Heart left ventricle (tissue), 13 donors: ENCODE measurements around the gene FLG2.

Experiments
- POLR2A ChIP-seq, 2 donors: fragments of 450-650 bp; IDR thresholded peaks; one replicate each; pipeline ENCODE4 v1.6.1; 2017; ENCODE audit warnings: antibody characterized with exemption in 2 of 2, mild to moderate bottlenecking in 2 of 2, moderate library complexity in 2 of 2
- TF ChIP-seq, protein P1 (sequence below), 12 donors: fragments of 200-600 bp; sonication (generic) in 4 of 12; IDR thresholded peaks; one replicate each; pipeline versions ENCODE4 v1.5.0 to v1.8.0; 2018 to 2022; ENCODE audit warnings: antibody characterized with exemption in 12 of 12, mild to moderate bottlenecking in 5 of 12
- donor health status: ischemic (EF 13 %, LVEDD 7.1; RV severe dilation, severe dysfunction).
- donor health status: DM: no; HTN: yes; CAD: no.
- donor health status: DM: no; HTN: no; CAD: no.
- donor health status: ischemic (EF 25% LVEDD 6.9; RV normal size, moderate dysfunction).
- donor health status: ischemic (EF 25% LVEDD 5.7; RV mildly dilated, moderate dysfunction).
- donor health status: ischemic (EF 35%, LVEDD 5.7; RV mildly dilated, moderate dysfunction).
- donor health status: nonischemic (EF 11% LVEDD 7.7; RV severe dilation, severe dysfunction).
- donor health status: DM: yes; HTN: yes; CAD: no.
- donor health status: PGD.
- donor health status: ischemic (EF 29% LVEDD 5.4; RV normal size, mild dysfunction).
- donor health status: nonischemic (EF 23%, LVEDD 6.1; RV moderate dilation, normal function).

DNA sequence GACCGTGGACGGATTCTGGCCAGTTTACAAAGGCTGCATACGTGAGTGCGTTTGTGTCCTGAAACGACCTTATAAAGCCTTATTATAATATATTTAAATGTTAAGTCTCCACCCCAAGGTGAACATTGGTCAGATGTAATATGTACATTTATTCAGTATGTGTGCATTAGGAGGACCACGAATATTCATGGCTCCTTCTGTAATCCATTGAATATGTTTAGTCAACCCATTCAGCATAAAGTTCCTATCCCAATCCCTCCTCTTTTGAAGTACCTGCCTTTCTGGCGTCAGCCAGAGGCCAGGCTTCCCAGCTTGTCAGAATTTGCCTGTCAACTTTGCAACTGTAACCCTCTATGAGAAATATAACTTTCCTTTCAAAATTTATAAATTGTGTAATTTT, 24.4 kb downstream of the FLG2 start:
- TF ChIP-seq, protein P1, sequence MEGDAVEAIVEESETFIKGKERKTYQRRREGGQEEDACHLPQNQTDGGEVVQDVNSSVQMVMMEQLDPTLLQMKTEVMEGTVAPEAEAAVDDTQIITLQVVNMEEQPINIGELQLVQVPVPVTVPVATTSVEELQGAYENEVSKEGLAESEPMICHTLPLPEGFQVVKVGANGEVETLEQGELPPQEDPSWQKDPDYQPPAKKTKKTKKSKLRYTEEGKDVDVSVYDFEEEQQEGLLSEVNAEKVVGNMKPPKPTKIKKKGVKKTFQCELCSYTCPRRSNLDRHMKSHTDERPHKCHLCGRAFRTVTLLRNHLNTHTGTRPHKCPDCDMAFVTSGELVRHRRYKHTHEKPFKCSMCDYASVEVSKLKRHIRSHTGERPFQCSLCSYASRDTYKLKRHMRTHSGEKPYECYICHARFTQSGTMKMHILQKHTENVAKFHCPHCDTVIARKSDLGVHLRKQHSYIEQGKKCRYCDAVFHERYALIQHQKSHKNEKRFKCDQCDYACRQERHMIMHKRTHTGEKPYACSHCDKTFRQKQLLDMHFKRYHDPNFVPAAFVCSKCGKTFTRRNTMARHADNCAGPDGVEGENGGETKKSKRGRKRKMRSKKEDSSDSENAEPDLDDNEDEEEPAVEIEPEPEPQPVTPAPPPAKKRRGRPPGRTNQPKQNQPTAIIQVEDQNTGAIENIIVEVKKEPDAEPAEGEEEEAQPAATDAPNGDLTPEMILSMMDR (IDR thresholded peaks at IDR 0.05): no peak
- no peak for TF ChIP-seq POLR2A (IDR thresholded peaks at IDR 0.05)
